Endothelial cell of umbilical vein (primary cell): Measurements from ENCODE around the gene PAPPA. TPM values are rescaled to one million over a fixed set of nuclear protein-coding genes. Genes with fewer than 3 reads are reported as not detected.

Experiments used
- BruUV-seq: library from RNA; stranded (reverse); fragments of 400-500 nt; replicated peaks from 2 replicates; lab custom pipeline; 2021; lab: Mats Ljungman, UMichigan
- CTCF ChIA-PET: fragments of 300-600, 350-600 bp; sonication (Branson Sonifier 250); formaldehyde crosslinking; loops from one replicate; lab custom pipeline; 2021; ENCODE audit warnings: antibody characterized with exemption, inconsistent platforms; lab: Charles Lee
- POLR2A ChIA-PET: fragments of 300-600, 350-600 bp; sonication (Branson Sonifier 250); formaldehyde crosslinking; loops from one replicate; lab custom pipeline; 2021; ENCODE audit warnings: antibody characterized with exemption, inconsistent platforms; lab: Charles Lee
- DNase-seq: peaks from one replicate; pipeline ENCODE4 v3.0.0-alpha.2; 2011; ENCODE audit warnings: low read depth, low spot score
- FAIRE-seq: peaks from 2 replicates; lab custom pipeline; 2011; peaks lifted over from hg19 to GRCh38; lab: Jason Lieb, UNC
- H2AFZ ChIP-seq: 2 replicates; pipeline ENCODE4 v1.6.0; 2012; ENCODE audit warnings: low read depth, low read length, control low read depth, inconsistent platforms
- H3K27ac ChIP-seq: 2 replicates; pipeline ENCODE4 v1.5.1; 2011; ENCODE audit warnings: low read depth, mild to moderate bottlenecking, control low read depth, low read length, moderate library complexity; ENCODE audit not compliant: insufficient read depth
- H3K27me3 ChIP-seq, 2 experiments: 2 replicates each; pipeline versions ENCODE4 v1.6.0 to v1.6.1; 2011; ENCODE audit warnings: low read length in 2 of 2, mixed read lengths in 1 of 2; ENCODE audit not compliant: control insufficient read depth in 2 of 2, insufficient read depth in 2 of 2
- H3K36me3 ChIP-seq, 2 experiments: 2 replicates in 1 of 2; 3 replicates in 1 of 2; pipeline ENCODE4 v1.5.1; 2011; ENCODE audit warnings: low read length in 2 of 2, mild to moderate bottlenecking in 1 of 2, moderate library complexity in 1 of 2; ENCODE audit not compliant: control insufficient read depth in 2 of 2, insufficient read depth in 2 of 2; ENCODE audit errors: extremely low read depth in 1 of 2
- H3K4me1 ChIP-seq: 3 replicates; pipeline ENCODE4 v1.5.1; 2011; ENCODE audit warnings: mild to moderate bottlenecking, low read length; ENCODE audit not compliant: control insufficient read depth, insufficient read depth; ENCODE audit errors: extremely low read depth
- H3K4me2 ChIP-seq: 2 replicates; pipeline ENCODE4 v1.6.1; 2011; ENCODE audit warnings: low read length, control low read depth, mixed read lengths; ENCODE audit not compliant: insufficient read depth
- H3K4me3 ChIP-seq, 3 experiments: fragments of 200-600 bp in 1 of 3; sonication (generic), shearing (Covaris generic) in 1 of 3; replicated peaks in 1 of 3; 2 replicates each; pipeline ENCODE4 v1.5.1; 2011 to 2016; ENCODE audit warnings: control low read depth in 3 of 3, low read length in 3 of 3, mild to moderate bottlenecking in 2 of 3, inconsistent platforms in 1 of 3, low read depth in 1 of 3, moderate library complexity in 1 of 3; ENCODE audit not compliant: insufficient read depth in 1 of 3
- H3K79me2 ChIP-seq: 2 replicates; pipeline ENCODE4 v1.6.0; 2012; ENCODE audit warnings: low read length, inconsistent platforms; ENCODE audit not compliant: control insufficient read depth, insufficient read depth
- H3K9ac ChIP-seq: replicated peaks from 2 replicates; pipeline ENCODE3; 2011; ENCODE audit warnings: low read length, control low read depth; ENCODE audit not compliant: insufficient read depth; ENCODE audit errors: extremely low read depth
- H3K9me1 ChIP-seq: replicated peaks from 3 replicates; pipeline ENCODE4 v1.6.0; 2011; ENCODE audit warnings: mild to moderate bottlenecking, low read length; ENCODE audit not compliant: control insufficient read depth, insufficient read depth; ENCODE audit errors: extremely low read depth
- H3K9me3 ChIP-seq: replicated peaks from 2 replicates; pipeline ENCODE4 v1.5.1; 2012; ENCODE audit warnings: low read length, inconsistent platforms; ENCODE audit not compliant: control insufficient read depth, insufficient read depth
- H4K20me1 ChIP-seq: replicated peaks from 2 replicates; pipeline ENCODE3; 2011; ENCODE audit warnings: mild to moderate bottlenecking, low read length; ENCODE audit not compliant: control insufficient read depth, insufficient read depth; ENCODE audit errors: extremely low read depth
- EZH2 ChIP-seq: IDR thresholded peaks from 2 replicates; pipeline ENCODE4 v1.6.1; 2012; ENCODE audit warnings: borderline replicate concordance, low read depth, mild to moderate bottlenecking, moderate library complexity, low read length, inconsistent platforms; ENCODE audit not compliant: severe bottlenecking
- FOS ChIP-seq: IDR thresholded peaks from 2 replicates; pipeline ENCODE4 v1.6.1; 2011; ENCODE audit warnings: mild to moderate bottlenecking, low read length, moderate library complexity, borderline replicate concordance; ENCODE audit not compliant: insufficient read depth
- GATA2 ChIP-seq: IDR thresholded peaks from 2 replicates; pipeline ENCODE4 v1.7.0; 2011; ENCODE audit warnings: low read depth, mild to moderate bottlenecking, moderate library complexity, mixed read lengths, low read length; ENCODE audit not compliant: insufficient read length, insufficient read depth
- JUN ChIP-seq: IDR thresholded peaks from 2 replicates; pipeline ENCODE4 v1.6.1; 2011; ENCODE audit warnings: borderline replicate concordance, low read depth; ENCODE audit not compliant: insufficient read length, insufficient read depth
- MYC ChIP-seq: IDR thresholded peaks from one replicate; pipeline ENCODE4 v1.6.1; 2011; ENCODE audit warnings: mild to moderate bottlenecking, low read depth, low read length
- POLR2A ChIP-seq: IDR thresholded peaks from 2 replicates; pipeline ENCODE4 v1.6.1; 2012; ENCODE audit warnings: low read depth, mild to moderate bottlenecking, control low read depth, low read length
- POLR2AphosphoS5 ChIP-seq: IDR thresholded peaks from 2 replicates; pipeline ENCODE4 v1.6.1; 2012; ENCODE audit warnings: low read depth, mild to moderate bottlenecking, control low read depth, low read length, moderate library complexity; ENCODE audit not compliant: insufficient read depth
- dilution Hi-C: fragments of 300-500 bp; cut with MboI; formaldehyde crosslinking; loops from one replicate; pipeline ENCODE4 v1.15.0; 2019; ENCODE audit warnings: low sequenced_read_pairs; ENCODE audit not compliant: extremely low pct_ligation_motif_present
- intact Hi-C: fragments of 100-400 bp; cut with micrococcal nuclease; formaldehyde crosslinking; loops from one replicate; pipeline ENCODE4 v1.10.0; 2022
- polyA plus RNA-seq, 4 experiments: library from polyadenylated mRNA; depleted of rRNA in 3 of 4; stranded (reverse) in 3 of 4; unstranded in 1 of 4; fragments of >200 nt; gene quantifications; 2 replicates each; pipeline versions ENCODE4 v1.2.1 to v1.2.3, GENCODE V29; 2011 to 2012; ENCODE audit warnings: missing spikeins in 1 of 4
- total RNA-seq: library from RNA; stranded (reverse); gene quantifications from 2 replicates; pipeline ENCODE4 v1.2.3, GENCODE V29; 2021
- TF ChIP-seq, protein P1 (sequence below), 2 donors: IDR thresholded peaks; 1 replicate in 1 of 2; 2 replicates in 1 of 2; pipeline ENCODE4 v1.5.1; 2011; ENCODE audit warnings: low read length in 2 of 2, mild to moderate bottlenecking in 2 of 2, moderate library complexity in 2 of 2, control low read depth in 1 of 2, inconsistent platforms in 1 of 2, low read depth in 1 of 2; ENCODE audit not compliant: insufficient read depth in 1 of 2; ENCODE audit errors: extremely low read depth in 1 of 2
- TF ChIP-seq, protein P2 (sequence below): IDR thresholded peaks from 2 replicates; pipeline ENCODE4 v1.6.1; 2011; ENCODE audit not compliant: insufficient read depth, insufficient read length

The PAPPA gene
- total and polyA plus RNA-seq, 2 donors (not counting 3 experiments of a cell fraction or from before 2014, with no cell fraction given) = 0.13 to 0.41 TPM

DNA sequence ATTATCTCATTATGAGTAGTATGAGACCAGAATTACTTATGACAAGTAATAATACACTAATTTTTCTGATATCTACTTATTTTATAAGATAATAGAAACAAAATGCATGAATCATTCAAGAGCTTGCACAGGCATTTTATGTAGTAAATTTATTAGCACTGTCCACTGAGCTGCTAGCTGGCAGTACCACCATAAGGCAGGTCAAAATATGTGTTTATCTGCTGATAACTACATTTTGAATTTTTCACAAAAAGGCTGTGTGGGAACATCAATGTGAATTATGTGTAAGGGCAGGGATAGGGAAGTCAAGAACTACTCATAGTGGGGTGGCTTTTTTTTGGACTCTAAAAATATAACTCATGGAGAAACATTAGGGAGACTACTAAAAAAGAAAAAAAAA, 249.6 kb downstream of the PAPPA start:
- H3K9me3 ChIP-seq = no peaks in the 10 kb centered on the region
- H3K4me1 ChIP-seq = no peaks in the 10 kb centered on the region
- no peaks in the 10 kb centered on the region for H3K9me1 ChIP-seq
- H3K9ac ChIP-seq = no peak overlapping the region
- FAIRE-seq = no peak
- H3K4me3 ChIP-seq = no peak overlapping the region
- H2AFZ ChIP-seq = no peak overlapping the region
- dilution Hi-C loops = no loop called here
- intact Hi-C loops = no loop called here
- DNase-seq = no peak
- H3K4me2 ChIP-seq = no peak overlapping the region
- H3K36me3 ChIP-seq = no peaks in the 10 kb centered on the region
- BruUV-seq = no TSS peak
- CTCF ChIA-PET = no interaction called here
- TF ChIP-seq POLR2A = no peak
- TF ChIP-seq POLR2AphosphoS5 = no peak
- TF ChIP-seq FOS = no peak
- TF ChIP-seq GATA2 = no peak
- no peak for TF ChIP-seq JUN
- no peak for TF ChIP-seq EZH2
- TF ChIP-seq, protein P1, sequence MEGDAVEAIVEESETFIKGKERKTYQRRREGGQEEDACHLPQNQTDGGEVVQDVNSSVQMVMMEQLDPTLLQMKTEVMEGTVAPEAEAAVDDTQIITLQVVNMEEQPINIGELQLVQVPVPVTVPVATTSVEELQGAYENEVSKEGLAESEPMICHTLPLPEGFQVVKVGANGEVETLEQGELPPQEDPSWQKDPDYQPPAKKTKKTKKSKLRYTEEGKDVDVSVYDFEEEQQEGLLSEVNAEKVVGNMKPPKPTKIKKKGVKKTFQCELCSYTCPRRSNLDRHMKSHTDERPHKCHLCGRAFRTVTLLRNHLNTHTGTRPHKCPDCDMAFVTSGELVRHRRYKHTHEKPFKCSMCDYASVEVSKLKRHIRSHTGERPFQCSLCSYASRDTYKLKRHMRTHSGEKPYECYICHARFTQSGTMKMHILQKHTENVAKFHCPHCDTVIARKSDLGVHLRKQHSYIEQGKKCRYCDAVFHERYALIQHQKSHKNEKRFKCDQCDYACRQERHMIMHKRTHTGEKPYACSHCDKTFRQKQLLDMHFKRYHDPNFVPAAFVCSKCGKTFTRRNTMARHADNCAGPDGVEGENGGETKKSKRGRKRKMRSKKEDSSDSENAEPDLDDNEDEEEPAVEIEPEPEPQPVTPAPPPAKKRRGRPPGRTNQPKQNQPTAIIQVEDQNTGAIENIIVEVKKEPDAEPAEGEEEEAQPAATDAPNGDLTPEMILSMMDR (IDR thresholded peaks at IDR 0.05; ENCODE audit: extremely low read depth in 1 of 2, insufficient read depth in 1 of 2, low read depth in 1 of 2, low read length in 2 of 2) = no peak
- no peak for TF ChIP-seq MYC
- TF ChIP-seq, protein P2, sequence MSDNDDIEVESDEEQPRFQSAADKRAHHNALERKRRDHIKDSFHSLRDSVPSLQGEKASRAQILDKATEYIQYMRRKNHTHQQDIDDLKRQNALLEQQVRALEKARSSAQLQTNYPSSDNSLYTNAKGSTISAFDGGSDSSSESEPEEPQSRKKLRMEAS = no peak
- H3K27me3 ChIP-seq = no peaks in the 10 kb centered on the region
- POLR2A ChIA-PET = no interaction called here
- no peaks in the 10 kb centered on the region for H4K20me1 ChIP-seq
- H3K27ac ChIP-seq = no peak overlapping the region
- no peaks in the 10 kb centered on the region for H3K79me2 ChIP-seq
